Measurements from ENCODE around the gene TFDP1.

Gene TFDP1

GRCh38 chr13:113666951-113667701 is 82.6 kb downstream of the TFDP1 start, which contains the start of gene GRK1:
GRK1 (plus strand) TSS chr13:113667219; CDS start chr13:113667387, 168 bp downstream.
- DNase-seq (ENCODE audit: low spot score): no peak

GRCh38 chr13:113667771-113668490 is 83.4 kb downstream of the TFDP1 start:
- DNase-seq (ENCODE audit: low spot score): no peak

DNA sequence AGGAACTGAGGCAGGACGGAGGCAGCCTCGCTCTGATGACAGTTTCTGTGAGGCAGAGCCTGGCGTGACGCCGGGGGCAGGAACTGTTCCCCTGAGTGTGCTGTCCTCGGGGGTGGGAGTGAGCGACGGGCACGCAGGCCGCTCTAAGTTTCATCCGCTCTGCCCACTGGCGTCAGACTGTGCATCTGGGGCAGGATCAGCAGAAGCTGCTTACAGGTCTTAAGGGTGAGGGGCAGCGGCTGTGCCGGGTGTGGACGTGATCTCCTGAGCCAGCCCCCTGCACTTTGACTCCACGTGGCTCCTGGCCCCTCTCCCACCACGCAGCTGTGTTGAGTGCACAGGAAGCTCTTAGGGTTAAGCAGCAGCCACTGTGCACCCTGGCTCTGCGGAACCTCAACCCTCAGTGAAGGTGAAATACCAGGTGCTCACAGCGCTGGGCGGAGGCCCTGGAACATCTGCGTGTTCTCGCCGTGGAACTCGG is 84.0 kb downstream of the TFDP1 start:
- DNase-seq (ENCODE audit: low spot score): no peak

DNA sequence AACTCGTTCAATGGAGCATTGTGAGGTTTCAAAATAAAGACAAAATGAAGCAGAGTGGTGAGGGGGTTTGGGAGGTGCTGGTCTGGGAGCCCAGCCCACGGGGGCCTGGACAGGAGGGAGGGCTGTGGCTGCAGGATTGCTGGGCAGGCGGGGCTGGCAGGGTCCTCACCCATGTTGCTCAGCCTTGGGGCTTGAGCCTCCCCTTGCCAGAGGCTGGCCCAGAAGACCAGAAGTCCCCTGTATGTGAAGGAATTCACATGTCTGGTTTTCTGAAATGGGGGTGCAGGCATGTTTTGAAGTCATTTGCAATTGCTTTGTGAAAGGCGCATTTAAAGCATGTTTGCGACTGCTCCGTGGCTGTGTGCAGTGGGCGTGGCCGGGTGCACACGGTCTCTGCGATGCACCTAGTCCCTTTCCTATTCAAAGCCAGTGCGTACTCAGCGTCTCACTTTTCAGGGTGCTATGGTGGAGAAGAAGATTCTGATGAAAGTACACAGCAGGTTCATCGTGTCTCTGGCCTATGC is 84.7 kb downstream of the TFDP1 start:
- no peak for DNase-seq (ENCODE audit: low spot score)

DNA sequence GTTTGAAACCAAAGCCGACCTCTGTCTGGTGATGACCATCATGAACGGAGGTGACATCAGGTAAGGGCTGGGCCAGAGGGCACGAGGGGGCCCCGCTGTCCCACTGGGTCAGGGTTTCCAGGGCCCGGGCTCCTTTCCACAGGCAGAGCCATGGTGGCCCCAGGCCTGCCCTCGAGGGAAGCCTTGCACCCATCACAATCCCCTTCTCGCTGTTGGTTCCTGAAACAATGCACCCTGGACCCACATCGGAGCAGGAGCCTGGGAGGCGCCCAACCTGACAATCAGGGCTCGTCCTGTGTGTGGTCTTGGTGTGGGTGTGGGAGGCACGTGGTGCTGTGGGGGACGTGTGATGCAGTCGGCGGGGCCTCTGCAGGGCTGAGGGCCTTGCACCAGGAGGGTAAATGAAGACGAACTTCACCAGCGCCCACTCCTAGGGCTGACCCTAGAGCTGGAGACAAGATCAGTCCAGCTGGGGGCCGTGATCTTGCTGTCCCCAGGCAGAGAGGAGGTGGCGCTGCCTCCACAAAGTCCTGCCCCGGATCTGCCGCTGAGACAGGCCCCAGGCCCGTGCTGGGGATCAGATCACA is 85.3 kb downstream of the TFDP1 start:
- DNase-seq (ENCODE audit: low spot score): no peak

DNA sequence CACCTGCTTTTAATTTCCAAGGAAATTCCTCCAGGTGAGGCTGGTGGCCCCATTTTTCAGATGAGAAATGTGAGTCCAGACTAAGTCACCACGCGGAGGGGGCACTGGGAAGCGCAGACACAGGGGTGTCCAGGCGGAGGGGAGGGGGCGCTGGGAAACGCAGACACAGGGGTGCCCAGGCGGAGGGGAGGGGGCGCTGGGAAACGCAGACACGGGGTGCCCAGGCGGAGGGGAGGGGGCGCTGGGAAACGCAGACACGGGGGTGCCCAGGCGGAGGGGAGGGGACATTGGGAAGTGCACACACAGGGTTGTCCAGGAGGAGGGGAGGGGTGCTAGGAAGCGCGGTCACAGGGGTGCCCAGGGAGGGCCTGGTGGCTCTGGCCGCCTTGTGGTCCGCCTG is 86.0 kb downstream of the TFDP1 start:
- DNase-seq (ENCODE audit: low spot score): no peak

DNA sequence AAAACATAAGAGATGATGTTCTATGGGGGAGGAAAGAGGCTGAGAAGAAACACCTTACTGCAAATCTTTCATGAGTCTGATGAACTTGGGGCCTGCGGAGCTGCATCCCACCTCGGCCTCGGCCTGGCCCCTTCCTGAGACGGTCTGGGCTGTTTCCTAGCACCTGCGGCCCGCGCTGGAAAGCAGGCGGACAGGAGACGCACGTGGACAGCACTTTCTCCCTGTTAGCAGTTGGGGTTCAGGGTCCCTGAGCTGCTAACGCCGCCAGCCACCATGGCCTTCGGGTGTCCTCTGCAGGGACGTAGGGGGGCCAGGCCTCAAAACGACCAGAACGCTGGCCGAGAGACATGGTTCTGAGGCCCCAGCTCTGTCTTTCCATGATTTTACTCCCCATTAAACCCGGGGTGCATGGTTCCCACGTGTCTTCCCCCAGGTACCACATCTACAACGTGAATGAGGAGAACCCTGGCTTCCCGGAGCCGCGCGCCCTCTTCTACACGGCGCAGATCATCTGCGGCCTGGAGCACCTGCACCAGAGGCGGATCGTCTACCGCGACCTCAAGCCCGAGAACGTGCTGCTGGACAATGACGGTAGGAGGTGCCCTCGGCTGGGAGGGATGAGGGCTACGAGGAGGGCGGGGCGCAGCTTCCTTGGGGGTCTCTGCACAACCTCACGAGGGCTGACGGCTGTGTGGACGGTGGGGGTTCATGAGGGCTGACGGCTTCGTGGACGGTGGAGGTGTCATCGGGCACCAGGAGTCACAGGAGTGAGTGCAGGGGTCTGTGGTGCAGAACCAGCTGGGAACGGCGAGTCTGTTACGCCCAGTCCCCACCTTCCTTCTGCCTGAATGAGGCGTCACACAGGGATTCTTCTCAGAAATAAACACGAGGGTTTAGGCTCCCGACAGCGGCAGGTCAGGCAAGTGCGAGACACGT is 86.8 kb downstream of the TFDP1 start:
- DNase-seq (ENCODE audit: low spot score): no peak

GRCh38 chr13:113672002-113672651 is 87.6 kb downstream of the TFDP1 start:
- no peak for DNase-seq (ENCODE audit: low spot score)
